ENCODE results near the gene RAB31.

RAB31 gene

GRCh38 chr18:9720327-9720726, 12.2 kb downstream of the RAB31 start:
- no peak overlapping the region for H3K4me3 ChIP-seq (ENCODE audit: low read depth, low read length)
- no peak overlapping the region for H3K4me2 ChIP-seq (ENCODE audit: low read length)
- H3K27ac ChIP-seq = no peak overlapping the region
- no peak for TF ChIP-seq CTCF (IDR thresholded peaks at IDR 0.05)
- H3K4me1 ChIP-seq = no peaks in the 10 kb centered on the region
- H3K9ac ChIP-seq = no peak overlapping the region
- H3K9me3 ChIP-seq (ENCODE audit: control insufficient read depth, low read length) = no peaks in the 10 kb centered on the region
- no peak overlapping the region for H2AFZ ChIP-seq
- no peaks in the 10 kb centered on the region for H3K36me3 ChIP-seq (ENCODE audit: control insufficient read depth, insufficient read depth, low read length)
- H3K27me3 ChIP-seq (ENCODE audit: control insufficient read depth, insufficient read depth, low read length) = no peaks in the 10 kb centered on the region
- no peaks in the 10 kb centered on the region for H3K79me2 ChIP-seq

- H3K4me1 ChIP-seq = no peaks in the 10 kb centered on the region
- no peak for TF ChIP-seq CTCF (IDR thresholded peaks at IDR 0.05)
- H2AFZ ChIP-seq = no peak overlapping the region
- no peaks in the 10 kb centered on the region for H3K79me2 ChIP-seq
- H3K27me3 ChIP-seq (ENCODE audit: control insufficient read depth, insufficient read depth, low read length) = no peaks in the 10 kb centered on the region
- no peak overlapping the region for H3K9ac ChIP-seq
- no peak overlapping the region for H3K27ac ChIP-seq
- no peaks in the 10 kb centered on the region for H3K36me3 ChIP-seq (ENCODE audit: control insufficient read depth, insufficient read depth, low read length)
- H3K4me2 ChIP-seq (ENCODE audit: low read length) = no peak overlapping the region
- H3K4me3 ChIP-seq (ENCODE audit: low read depth, low read length) = no peak overlapping the region
- no peaks in the 10 kb centered on the region for H3K9me3 ChIP-seq (ENCODE audit: control insufficient read depth, low read length)
These were observed 13.9 kb downstream of the RAB31 start for GRCh38 chr18:9721893-9722550.

GRCh38 chr18:9722691-9723090, 14.6 kb downstream of the RAB31 start:
- no peaks in the 10 kb centered on the region for H3K79me2 ChIP-seq
- no peaks in the 10 kb centered on the region for H3K27me3 ChIP-seq (ENCODE audit: control insufficient read depth, insufficient read depth, low read length)
- H3K4me1 ChIP-seq = no peaks in the 10 kb centered on the region
- no peak overlapping the region for H3K4me3 ChIP-seq (ENCODE audit: low read depth, low read length)
- no peak overlapping the region for H3K9ac ChIP-seq
- no peaks in the 10 kb centered on the region for H3K36me3 ChIP-seq (ENCODE audit: control insufficient read depth, insufficient read depth, low read length)
- no peak overlapping the region for H3K27ac ChIP-seq
- TF ChIP-seq CTCF (IDR thresholded peaks at IDR 0.05) = peak; percentile 70
- H3K9me3 ChIP-seq (ENCODE audit: control insufficient read depth, low read length) = no peaks in the 10 kb centered on the region
- H3K4me2 ChIP-seq (ENCODE audit: low read length) = no peak overlapping the region
- peak overlapping the region; percentile 18 for H2AFZ ChIP-seq

GRCh38 chr18:9724797-9725585, 16.9 kb downstream of the RAB31 start:
- no peak overlapping the region for H3K4me2 ChIP-seq (ENCODE audit: low read length)
- no peaks in the 10 kb centered on the region for H3K9me3 ChIP-seq (ENCODE audit: control insufficient read depth, low read length)
- no peak overlapping the region for H3K27ac ChIP-seq
- no peak overlapping the region for H2AFZ ChIP-seq
- H3K79me2 ChIP-seq = no peaks in the 10 kb centered on the region
- H3K4me1 ChIP-seq = no peaks in the 10 kb centered on the region
- H3K9ac ChIP-seq = no peak overlapping the region
- H3K4me3 ChIP-seq (ENCODE audit: low read depth, low read length) = no peak overlapping the region
- no peaks in the 10 kb centered on the region for H3K27me3 ChIP-seq (ENCODE audit: control insufficient read depth, insufficient read depth, low read length)
- no peak for TF ChIP-seq CTCF (IDR thresholded peaks at IDR 0.05)
- no peaks in the 10 kb centered on the region for H3K36me3 ChIP-seq (ENCODE audit: control insufficient read depth, insufficient read depth, low read length)
